Measurements from ENCODE around the gene AHRR. TPM values are rescaled to one million over a fixed set of nuclear protein-coding genes. Genes with fewer than 3 reads are reported as not detected.

The AHRR gene
- total and polyA plus RNA-seq, 2 of the 4 experiments (the other 2 are of a cell fraction): 15.6 to 37.1 TPM

- Histone ChIP-seq H2AK5ac (ENCODE audit: low read depth, low read length) (no peak overlapping the region), H3K4me1 (ENCODE audit: control insufficient read depth, insufficient read depth, low read length) (peaks cover 2% of the 10 kb centered on the region; the same call in 1 of the 2 replicates), H4K20me1 (ENCODE audit: insufficient read depth, low read length) (peaks cover 23% of the 10 kb centered on the region), H3K4ac (ENCODE audit: low read depth, low read length) (no peak overlapping the region; the same call in 1 of the 2 replicates), H3K23ac (ENCODE audit: low read depth, low read length) (no peak overlapping the region), H4K91ac (ENCODE audit: insufficient read depth, low read depth, low read length) (no peak overlapping the region), H2AK9ac (replicated peaks; ENCODE audit: low read depth, low read length, poor library complexity) (no peak overlapping the region), H3K9me1 (ENCODE audit: insufficient read depth, low read length) (peaks cover 7% of the 10 kb centered on the region), H2BK120ac (ENCODE audit: low read depth, low read length) (no peak overlapping the region), H3K18ac (ENCODE audit: low read depth, low read length) (no peak overlapping the region), H4K5ac (ENCODE audit: low read depth, low read length) (no peak overlapping the region), H3K36me3 (ENCODE audit: control insufficient read depth, insufficient read depth, low read length) (peaks cover 65% of the 10 kb centered on the region), H3K14ac (replicated peaks; ENCODE audit: low read depth, low read length) (no peak overlapping the region), H3K79me1 (ENCODE audit: low read depth in 1 of 2, low read length in 2 of 2) (peaks cover 35 to 72% of the 10 kb centered on the region in 2 experiments), H2BK20ac (ENCODE audit: low read depth, low read length) (no peak overlapping the region), H3K4me3 (ENCODE audit: insufficient read depth, low read depth, low read length) (no peak overlapping the region), H3K4me2 (ENCODE audit: low read depth, low read length) (no peak overlapping the region), H2BK15ac (ENCODE audit: low read depth, low read length) (no peak overlapping the region), H3K9ac (ENCODE audit: low read depth, low read length) (no peak overlapping the region), H3K27me3 (ENCODE audit: control insufficient read depth, insufficient read depth, low read length) (no peaks in the 10 kb centered on the region), H3K56ac (ENCODE audit: extremely low read depth, insufficient read depth, low read length) (no peak overlapping the region), H2BK5ac (ENCODE audit: low read depth, low read length, poor library complexity, severe bottlenecking) (no peak overlapping the region), H2AFZ (replicated peaks; ENCODE audit: low read length, poor library complexity) (no peak overlapping the region), H3K27ac (ENCODE audit: insufficient read depth, low read length) (no peak overlapping the region), H4K8ac (ENCODE audit: low read depth in 2 of 2, low read length in 2 of 2) (no peak overlapping the region), H3K9me3 (ENCODE audit: control insufficient read depth, insufficient read depth, low read length) (no peaks in the 10 kb centered on the region)
- intact Hi-C loops (cut with micrococcal nuclease): no loop called here
- CTCF ChIA-PET: no interaction called here
- WGBS, 2 experiments (ENCODE audit: extremely low coverage in 2 of 2, insufficient read length in 1 of 2): 77% methylated on average over 3 of the region's 9 CpGs; no CpG with 5 or more reads in 1 of the 2 experiments
- in situ Hi-C loops (cut with MboI; ENCODE audit: low sequenced_read_pairs): no loop called here
- dilution Hi-C loops (cut with HindIII; ENCODE audit: low sequenced_read_pairs, unreplicated experiment): no loop called here
- TF ChIP-seq CHD1 (IDR thresholded peaks at IDR 0.05; ENCODE audit: low read depth, low read length) (no peak), CTCF (conservative IDR thresholded peaks at IDR 0.05; ENCODE audit: low read depth, low read length) (0 out of 2 replicates have a peak, but pooled peaks have one; percentile 16), MAZ (IDR thresholded peaks at IDR 0.05; ENCODE audit: borderline replicate concordance, low read depth, low read length) (no peak), RFX5 (IDR thresholded peaks at IDR 0.05; ENCODE audit: low read depth, low read length) (no peak), POLR2A (IDR thresholded peaks at IDR 0.05; ENCODE audit: low read depth, low read length) (no peak)
- ATAC-seq (ENCODE audit: low read depth) (no peak), DNase-seq (no peak)
- POLR2A ChIA-PET (ENCODE audit: unreplicated experiment): no interaction called here
- BruUV-seq (replicated peaks): no TSS peak
Measured at GRCh38 chr5:350355-350754, 28.8 kb downstream of the AHRR start.
